Loucy (cell line): ENCODE data around the gene DMWD.

Experiments used
- EZH2phosphoT487 ChIP-seq: fragments of 200-600 bp; IDR thresholded peaks from 2 replicates; pipeline ENCODE4 v1.6.1; 2018; ENCODE audit warnings: antibody characterized with exemption, mild to moderate bottlenecking, moderate library complexity, borderline replicate concordance
- TF ChIP-seq, protein P1 (sequence below): fragments of 200-600 bp; sonication (generic); conservative IDR thresholded peaks from 2 replicates; pipeline ENCODE4 v1.5.1; 2014; ENCODE audit warnings: mild to moderate bottlenecking, antibody characterized with exemption, low read length

GRCh38 chr19:45742969-45743368, 49.7 kb downstream of the DMWD start:
- TF ChIP-seq, protein P1, sequence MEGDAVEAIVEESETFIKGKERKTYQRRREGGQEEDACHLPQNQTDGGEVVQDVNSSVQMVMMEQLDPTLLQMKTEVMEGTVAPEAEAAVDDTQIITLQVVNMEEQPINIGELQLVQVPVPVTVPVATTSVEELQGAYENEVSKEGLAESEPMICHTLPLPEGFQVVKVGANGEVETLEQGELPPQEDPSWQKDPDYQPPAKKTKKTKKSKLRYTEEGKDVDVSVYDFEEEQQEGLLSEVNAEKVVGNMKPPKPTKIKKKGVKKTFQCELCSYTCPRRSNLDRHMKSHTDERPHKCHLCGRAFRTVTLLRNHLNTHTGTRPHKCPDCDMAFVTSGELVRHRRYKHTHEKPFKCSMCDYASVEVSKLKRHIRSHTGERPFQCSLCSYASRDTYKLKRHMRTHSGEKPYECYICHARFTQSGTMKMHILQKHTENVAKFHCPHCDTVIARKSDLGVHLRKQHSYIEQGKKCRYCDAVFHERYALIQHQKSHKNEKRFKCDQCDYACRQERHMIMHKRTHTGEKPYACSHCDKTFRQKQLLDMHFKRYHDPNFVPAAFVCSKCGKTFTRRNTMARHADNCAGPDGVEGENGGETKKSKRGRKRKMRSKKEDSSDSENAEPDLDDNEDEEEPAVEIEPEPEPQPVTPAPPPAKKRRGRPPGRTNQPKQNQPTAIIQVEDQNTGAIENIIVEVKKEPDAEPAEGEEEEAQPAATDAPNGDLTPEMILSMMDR, result no peak
- no peak for TF ChIP-seq EZH2phosphoT487
